HEK293T (cell line): ENCODE measurements around the gene CNTN5.

Source experiments
- CTCF ChIA-PET: fragments of 350-600 bp; formaldehyde crosslinking; extraction: SDS; loops from one replicate; lab custom pipeline; 2021; ENCODE audit warnings: antibody characterized with exemption, inconsistent platforms; lab: Yijun Ruan, JAX
- POLR2A ChIA-PET: fragments of 350-600 bp; formaldehyde crosslinking; extraction: SDS; loops from one replicate; lab custom pipeline; 2020; ENCODE audit warnings: antibody characterized with exemption, inconsistent platforms; lab: Yijun Ruan, JAX
- DNase-seq: peaks from one replicate; pipeline ENCODE4 v3.0.0; 2012; ENCODE audit warnings: mixed read lengths; ENCODE audit errors: extremely low spot score
- ARNT ChIP-seq: fragments of 450-650 bp; IDR thresholded peaks from 2 replicates; pipeline ENCODE4 v1.6.1; 2017; ENCODE audit warnings: mild to moderate bottlenecking
- BHLHE40 ChIP-seq: fragments of 450-650 bp; IDR thresholded peaks from 2 replicates; pipeline ENCODE4 v1.6.1; 2016; ENCODE audit warnings: mild to moderate bottlenecking, moderate library complexity, borderline replicate concordance
- CTBP1 ChIP-seq: fragments of 450-650 bp; IDR thresholded peaks from 2 replicates; pipeline ENCODE4 v1.6.1; 2016; ENCODE audit warnings: borderline replicate concordance
- ELF4 ChIP-seq: fragments of 450-650 bp; IDR thresholded peaks from 2 replicates; pipeline ENCODE4 v1.6.1; 2017; ENCODE audit warnings: antibody characterized with exemption
- FOXA1 ChIP-seq: fragments of 450-650 bp; IDR thresholded peaks from 2 replicates; pipeline ENCODE4 v1.6.1; 2016; ENCODE audit warnings: mild to moderate bottlenecking
- FOXK2 ChIP-seq: fragments of 450-650 bp; IDR thresholded peaks from 2 replicates; pipeline ENCODE4 v1.6.1; 2016; ENCODE audit warnings: mild to moderate bottlenecking
- FOXM1 ChIP-seq: fragments of 450-650 bp; IDR thresholded peaks from 2 replicates; pipeline ENCODE4 v1.6.1; 2017; ENCODE audit warnings: mild to moderate bottlenecking, borderline replicate concordance
- HDGF ChIP-seq: fragments of 450-650 bp; IDR thresholded peaks from 2 replicates; pipeline ENCODE4 v1.6.1; 2017; ENCODE audit warnings: antibody characterized with exemption, borderline replicate concordance
- L3MBTL2 ChIP-seq: fragments of 450-650 bp; conservative IDR thresholded peaks from 2 replicates; pipeline ENCODE4 v1.6.1; 2016; ENCODE audit warnings: mild to moderate bottlenecking
- LEF1 ChIP-seq: fragments of 450-650 bp; IDR thresholded peaks from 2 replicates; pipeline ENCODE4 v1.6.1; 2017; ENCODE audit warnings: mild to moderate bottlenecking, borderline replicate concordance
- NFRKB ChIP-seq: fragments of 450-650 bp; IDR thresholded peaks from 2 replicates; pipeline ENCODE4 v1.6.1; 2016; ENCODE audit warnings: mild to moderate bottlenecking, moderate library complexity
- SP1 ChIP-seq: fragments of 450-650 bp; IDR thresholded peaks from 2 replicates; pipeline ENCODE4 v1.6.1; 2017
- SUZ12 ChIP-seq: fragments of 450-650 bp; IDR thresholded peaks from 2 replicates; pipeline ENCODE4 v1.6.1; 2016; ENCODE audit warnings: mild to moderate bottlenecking
- TARDBP ChIP-seq: fragments of 450-650 bp; IDR thresholded peaks from 2 replicates; pipeline ENCODE4 v1.6.1; 2016
- ZNF384 ChIP-seq: fragments of 450-650 bp; IDR thresholded peaks from 2 replicates; pipeline ENCODE4 v1.6.1; 2016
- TF ChIP-seq, protein P1 (sequence below): fragments of 450-650 bp; IDR thresholded peaks from 2 replicates; pipeline ENCODE4 v1.6.1; 2016

CNTN5 gene

DNA sequence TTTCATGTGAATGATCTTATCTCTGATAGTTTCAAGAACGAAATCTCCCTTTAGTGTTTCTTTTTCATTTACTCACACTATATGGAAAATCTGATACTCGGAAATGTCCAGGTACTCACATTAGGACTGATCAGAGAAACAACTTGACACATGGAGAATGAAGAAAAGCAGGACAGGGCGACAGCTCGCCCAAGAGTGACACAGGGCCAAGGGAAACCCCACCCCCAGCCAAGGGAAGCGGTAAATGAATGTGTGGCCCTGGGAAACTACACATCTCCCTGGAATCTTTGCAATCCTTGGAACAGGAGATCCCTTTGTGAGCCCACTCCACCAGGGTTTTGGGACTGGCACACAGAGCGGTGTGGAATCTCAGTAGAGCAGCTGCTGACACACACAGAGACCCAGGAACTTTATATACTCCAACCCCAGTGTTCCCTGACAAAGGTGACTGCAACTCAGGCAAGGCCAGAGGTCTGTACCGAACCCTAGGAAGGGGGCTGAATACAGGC lies 1362.7 kb downstream of the CNTN5 start:
- TF ChIP-seq HDGF (no peak), NFRKB (no peak), BHLHE40 (no peak)
- CTCF ChIA-PET = no interaction called here
- DNase-seq = no peak
- POLR2A ChIA-PET = no interaction called here

DNA sequence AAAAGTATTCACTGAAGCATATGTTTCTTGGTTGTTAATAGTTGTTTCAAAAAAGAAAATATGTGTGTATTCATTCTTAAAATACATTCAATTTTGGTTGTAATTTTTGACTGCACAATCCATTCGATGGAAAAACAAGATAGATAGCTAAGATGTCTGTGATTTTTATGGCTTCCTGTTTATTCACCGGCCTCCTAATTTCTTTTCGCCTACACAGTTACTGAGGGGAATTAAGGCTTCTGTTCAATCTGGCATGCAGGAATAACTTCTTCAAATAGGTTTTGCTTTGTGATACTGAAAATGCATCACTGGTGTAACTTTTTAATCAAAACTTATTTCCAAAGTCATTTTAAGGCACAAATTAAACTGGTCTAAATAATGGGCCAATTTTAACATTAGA lies 1375.5 kb downstream of the CNTN5 start:
- POLR2A ChIA-PET = no interaction called here

DNA sequence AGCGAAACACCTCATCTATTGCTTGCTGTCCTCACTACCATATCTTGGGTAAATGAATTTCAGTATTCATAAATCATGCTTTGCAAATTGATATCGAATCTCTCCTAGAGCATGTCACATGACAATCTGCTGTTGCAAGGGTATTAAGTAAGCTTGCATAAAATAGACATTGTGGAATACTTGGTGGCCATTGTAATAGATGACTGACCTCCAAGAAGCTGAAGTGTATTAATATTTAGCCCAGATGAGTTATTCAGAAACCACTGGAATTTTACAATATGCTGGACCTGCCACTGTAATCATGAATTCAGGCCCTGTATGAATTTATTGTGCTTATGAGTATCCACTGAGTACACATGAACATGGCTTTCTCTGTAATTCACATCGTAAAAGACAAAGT lies 1376.7 kb downstream of the CNTN5 start:
- ChIA-PET CTCF (no interaction called here), POLR2A (no interaction called here)
- no peak for TF ChIP-seq FOXM1
- TF ChIP-seq NFRKB = no peak
- TF ChIP-seq FOXK2 = no peak
- no peak for TF ChIP-seq CTBP1
- TF ChIP-seq, protein P1, sequence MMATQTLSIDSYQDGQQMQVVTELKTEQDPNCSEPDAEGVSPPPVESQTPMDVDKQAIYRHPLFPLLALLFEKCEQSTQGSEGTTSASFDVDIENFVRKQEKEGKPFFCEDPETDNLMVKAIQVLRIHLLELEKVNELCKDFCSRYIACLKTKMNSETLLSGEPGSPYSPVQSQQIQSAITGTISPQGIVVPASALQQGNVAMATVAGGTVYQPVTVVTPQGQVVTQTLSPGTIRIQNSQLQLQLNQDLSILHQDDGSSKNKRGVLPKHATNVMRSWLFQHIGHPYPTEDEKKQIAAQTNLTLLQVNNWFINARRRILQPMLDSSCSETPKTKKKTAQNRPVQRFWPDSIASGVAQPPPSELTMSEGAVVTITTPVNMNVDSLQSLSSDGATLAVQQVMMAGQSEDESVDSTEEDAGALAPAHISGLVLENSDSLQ = no peak
- no peak for TF ChIP-seq ELF4
- TF ChIP-seq SUZ12 = no peak
- TF ChIP-seq TARDBP = no peak
- no peak for TF ChIP-seq ARNT
- no peak for TF ChIP-seq SP1
- TF ChIP-seq FOXA1 = no peak
- no peak for TF ChIP-seq L3MBTL2
- TF ChIP-seq ZNF384 = no peak
- no peak for DNase-seq

More for the DNA sequence above, 1375.5 kb downstream of the CNTN5 start:
- CTCF ChIA-PET = no interaction called here
- DNase-seq = no peak
- TF ChIP-seq HDGF (no peak), ZNF384 (no peak), SP1 (no peak), LEF1 (no peak), ELF4 (no peak), SUZ12 (no peak), L3MBTL2 (no peak), FOXK2 (no peak), ARNT (no peak), NFRKB (no peak)
- TF ChIP-seq, protein P1 = no peak

DNA sequence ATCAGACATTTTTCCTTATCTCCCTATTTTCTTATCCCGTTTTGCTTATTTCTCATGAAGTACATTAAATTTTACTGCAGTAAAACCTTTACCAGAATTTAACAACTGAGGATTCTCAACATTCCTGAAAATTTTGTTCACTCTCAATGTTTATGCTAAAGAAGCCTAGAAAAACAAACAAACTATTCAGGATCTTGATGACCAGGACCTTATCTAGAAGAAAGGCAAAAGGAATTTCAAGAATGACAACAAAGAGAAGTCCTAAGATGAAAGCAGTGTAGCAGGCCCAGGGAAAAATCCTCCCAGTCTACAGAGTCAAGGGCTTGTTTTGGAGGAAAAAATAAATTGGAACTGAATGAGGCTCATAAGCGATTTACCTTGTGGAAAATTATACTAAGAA lies 1383.1 kb downstream of the CNTN5 start:
- ChIA-PET POLR2A (no interaction called here), CTCF (no interaction called here)
- no peak for DNase-seq
- TF ChIP-seq FOXA1 (no peak), ZNF384 (no peak), TARDBP (no peak), ELF4 (no peak), FOXK2 (no peak), SUZ12 (no peak), SP1 (no peak), NFRKB (no peak), L3MBTL2 (no peak), LEF1 (no peak), HDGF (no peak)
- TF ChIP-seq, protein P1 = no peak

DNA sequence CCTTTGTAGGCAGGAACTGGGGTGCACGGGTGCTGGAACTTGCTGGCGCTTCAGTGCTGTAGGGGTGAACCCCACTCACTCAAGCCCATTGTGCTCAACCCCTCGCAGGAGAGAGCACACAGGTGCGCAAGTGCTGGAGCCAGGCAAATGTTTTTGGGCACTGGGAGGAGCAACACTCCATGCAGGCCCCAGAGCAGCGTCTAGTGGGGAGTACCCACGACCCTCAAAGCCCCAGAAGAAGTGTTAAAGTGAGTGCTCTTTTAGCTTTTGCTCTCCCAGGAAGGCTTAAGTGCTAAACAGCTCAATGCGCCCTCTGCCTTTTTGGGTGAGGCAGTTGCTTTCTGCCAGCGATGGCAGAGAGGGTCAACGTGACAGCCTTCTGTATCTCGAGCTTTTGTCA lies 1384.2 kb downstream of the CNTN5 start:
- ChIA-PET POLR2A (no interaction called here), CTCF (interaction anchor here (1.0 kb wide), 1 partner anchor 13 kb away, joined by 3 read pairs; no protein-coding TSS in a partner anchor)
- no peak for DNase-seq
- TF ChIP-seq ZNF384 (no peak), LEF1 (no peak), CTBP1 (no peak), FOXA1 (no peak), TARDBP (no peak), BHLHE40 (no peak), FOXK2 (no peak), NFRKB (no peak), ARNT (no peak), HDGF (no peak), SP1 (no peak), ELF4 (no peak)
- TF ChIP-seq, protein P1 = no peak
